ENCODE data around the gene VTI1B.

Gene VTI1B

GRCh38 chr14:67679006-67679405 is 4.6 kb upstream of the VTI1B start:
- no peak for DNase-seq (ENCODE audit: low spot score)

- no peak for DNase-seq (ENCODE audit: low spot score)
Observed at GRCh38 chr14:67675219-67675582, 769 bp upstream of the VTI1B start.

DNA sequence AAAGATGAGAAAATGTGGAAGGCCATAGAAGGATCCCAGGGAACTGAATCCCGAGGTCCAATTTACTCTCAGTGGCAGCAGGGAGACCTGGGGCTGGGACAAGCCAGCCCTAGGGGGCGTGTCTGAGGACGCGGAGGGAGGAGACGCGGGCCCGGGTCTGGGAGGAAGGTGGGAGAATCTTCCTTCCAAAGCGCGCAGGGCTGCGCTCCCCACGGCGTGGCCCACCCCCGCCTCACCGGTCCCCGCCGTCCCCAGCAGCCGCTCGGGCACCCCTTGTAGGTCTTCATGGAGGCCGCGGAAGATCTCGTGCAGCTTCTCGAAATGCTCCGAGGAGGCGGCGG is 323 bp downstream of the VTI1B start:
- no peak for DNase-seq (ENCODE audit: low spot score)

GRCh38 chr14:67673451-67673850 is 981 bp downstream of the VTI1B start:
- no peak for DNase-seq (ENCODE audit: low spot score)

- no peak for DNase-seq (ENCODE audit: low spot score)
Observed at GRCh38 chr14:67668559-67668958, 5.9 kb downstream of the VTI1B start.

DNA sequence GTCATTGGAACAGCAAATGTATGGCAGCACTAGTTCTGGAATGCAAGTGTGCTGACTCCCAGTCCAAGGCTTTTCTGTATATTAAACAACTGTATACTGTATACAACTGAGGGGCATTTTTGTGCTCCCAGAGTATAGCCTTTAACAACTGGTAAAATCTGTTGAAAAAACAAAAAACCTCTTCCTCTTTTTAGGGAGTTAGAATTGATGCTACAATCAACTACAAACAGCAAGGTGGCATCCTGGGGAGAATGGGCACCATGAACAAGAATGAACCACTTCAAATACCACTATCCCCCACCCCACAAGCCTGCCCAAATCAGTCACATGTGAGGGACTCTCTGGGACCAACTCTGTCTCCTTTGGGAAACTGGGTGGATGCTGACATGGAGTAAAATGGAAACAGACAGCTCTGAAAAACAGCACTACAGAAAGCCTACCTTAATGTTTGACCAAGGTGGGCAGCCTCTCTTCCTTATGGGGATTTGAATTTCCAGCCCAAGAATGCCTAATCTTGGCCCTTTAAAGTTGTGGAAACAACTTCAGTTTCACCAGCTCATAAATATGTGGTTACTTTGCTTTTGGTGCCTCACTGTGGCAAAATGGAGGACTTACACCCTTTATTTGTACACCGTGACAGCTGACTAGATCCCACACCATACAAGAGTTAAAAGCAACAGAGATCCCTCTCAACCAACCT is 7.5 kb downstream of the VTI1B start:
- no peak for DNase-seq (ENCODE audit: low spot score)

DNA sequence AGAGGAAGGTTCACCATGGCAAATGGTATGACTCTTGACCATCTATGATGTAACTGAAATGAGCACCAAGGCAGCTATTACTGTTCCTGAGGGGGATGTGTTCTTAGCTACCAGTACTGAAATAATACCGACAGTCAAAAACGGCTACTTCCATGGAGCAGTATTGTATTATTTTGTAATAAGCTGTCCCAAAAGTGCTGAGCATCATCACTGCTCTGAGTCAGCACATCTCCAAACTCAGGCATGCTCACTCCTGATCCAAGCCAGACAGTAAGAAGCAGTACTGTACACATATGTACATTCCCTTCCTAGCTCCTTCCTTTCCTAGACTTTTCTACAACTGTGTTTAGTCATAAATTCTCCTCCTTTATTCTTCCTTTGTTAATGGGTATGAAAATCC is 8.6 kb downstream of the VTI1B start:
- no peak for DNase-seq (ENCODE audit: low spot score)

DNA sequence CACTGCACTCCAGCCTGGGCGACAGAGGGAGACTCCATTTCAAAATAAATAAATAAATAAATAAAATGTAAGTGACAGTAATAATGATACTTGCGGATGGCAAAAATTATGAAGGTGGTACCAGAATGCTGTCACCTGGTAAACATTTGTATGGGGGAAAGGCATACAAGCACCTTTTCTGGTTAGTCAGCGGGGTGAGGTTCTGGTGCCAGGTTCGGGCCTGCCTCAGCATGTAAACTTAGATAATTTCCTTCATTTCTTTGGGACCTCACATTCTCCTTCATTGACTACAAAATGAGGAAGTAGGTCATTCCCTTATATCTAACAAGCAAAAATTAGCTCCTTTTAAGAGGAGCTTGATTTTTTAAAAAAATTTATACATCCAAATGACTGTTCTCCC is 10.8 kb downstream of the VTI1B start:
- no peak for DNase-seq (ENCODE audit: low spot score)

DNA sequence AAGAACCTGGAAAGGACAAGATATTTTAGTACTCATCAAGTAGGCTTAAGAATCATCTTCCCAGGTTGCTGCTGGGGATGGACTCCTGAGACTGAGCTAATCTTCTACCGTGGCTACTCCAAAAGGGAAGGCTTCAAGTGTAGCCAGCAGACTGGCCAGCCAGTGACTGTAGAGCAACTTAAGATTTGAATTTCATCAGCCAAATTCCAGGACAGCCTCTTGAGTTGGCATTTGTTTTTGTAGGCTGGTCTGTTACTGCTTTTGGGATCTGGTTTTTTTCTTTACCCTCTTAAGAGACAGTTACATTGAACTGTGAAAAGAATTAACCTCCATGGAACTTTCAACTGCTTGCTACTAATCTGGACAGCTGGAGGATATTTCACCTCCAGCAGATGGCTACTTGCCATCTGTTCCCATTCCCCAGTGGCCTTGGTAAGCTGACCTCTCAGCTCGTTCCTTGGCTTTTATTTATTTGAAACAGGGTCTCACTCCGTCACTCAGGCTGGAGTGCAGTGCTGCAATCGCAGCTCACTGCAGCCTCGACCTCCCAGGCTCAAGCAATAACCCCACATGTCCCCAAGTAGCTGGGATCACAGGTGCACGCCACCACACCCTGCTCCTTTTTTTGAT is 20.7 kb downstream of the VTI1B start:
- DNase-seq (ENCODE audit: low spot score): no peak

DNA sequence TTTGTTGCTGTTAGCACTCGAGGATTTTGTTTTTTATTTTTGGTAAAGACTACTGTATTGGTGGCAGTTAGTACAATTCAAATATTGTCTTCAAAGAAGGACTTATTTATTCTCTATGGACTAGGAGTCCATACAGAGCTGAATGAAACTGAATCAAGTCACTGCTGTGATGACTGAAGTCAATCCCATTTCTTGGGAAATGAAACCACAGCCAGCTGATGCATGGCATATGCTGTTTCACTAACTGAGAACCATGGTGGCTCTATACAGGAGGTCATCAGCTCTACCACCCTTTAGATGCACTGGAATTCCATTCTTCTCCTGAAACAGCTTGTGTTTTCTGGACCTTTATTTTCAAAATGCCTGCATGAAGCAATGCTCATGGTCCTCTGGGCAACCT is 22.2 kb downstream of the VTI1B start:
- DNase-seq (ENCODE audit: low spot score): no peak

GRCh38 chr14:67650694-67651093 is 23.7 kb downstream of the VTI1B start:
- DNase-seq (ENCODE audit: low spot score): no peak

DNA sequence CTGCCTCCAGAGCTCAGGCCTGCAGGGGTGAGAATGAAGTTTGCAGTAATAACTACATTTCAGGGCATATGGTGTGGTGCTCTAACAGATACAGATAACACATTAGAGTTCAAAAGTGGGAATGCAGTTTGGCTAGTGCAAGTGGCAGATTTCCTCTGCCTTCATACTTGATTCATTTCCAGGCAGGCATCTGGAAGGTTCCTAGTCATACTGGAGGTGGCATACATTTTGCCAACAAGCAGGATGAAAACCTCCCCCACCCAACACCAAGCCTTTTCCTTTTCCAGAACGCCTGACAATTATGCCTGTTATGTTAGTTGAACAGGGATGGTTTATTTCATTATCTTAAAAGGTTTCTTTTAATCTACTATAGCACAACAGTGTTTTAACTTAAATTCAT is 24.3 kb downstream of the VTI1B start:
- DNase-seq (ENCODE audit: low spot score): no peak

DNA sequence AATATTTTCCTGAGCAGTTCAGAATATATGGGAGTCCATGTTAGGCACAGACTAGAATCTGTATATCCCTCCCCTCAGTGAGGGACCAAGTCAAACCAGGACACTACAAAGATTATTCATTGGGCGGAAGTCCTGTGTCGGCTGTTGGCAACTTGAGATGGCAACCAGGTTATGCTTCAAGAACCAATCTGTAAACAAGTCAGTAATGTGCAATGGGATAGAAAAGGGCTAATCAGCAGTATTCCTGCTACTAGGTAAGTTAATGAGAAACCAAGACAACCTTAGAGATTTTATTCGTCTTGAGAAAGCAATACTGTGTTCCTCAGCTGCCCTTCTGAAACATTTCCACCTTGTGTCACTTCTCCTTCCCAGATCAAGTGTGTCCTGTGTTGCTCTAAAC is 28.3 kb downstream of the VTI1B start:
- DNase-seq (ENCODE audit: low spot score): no peak

DNA sequence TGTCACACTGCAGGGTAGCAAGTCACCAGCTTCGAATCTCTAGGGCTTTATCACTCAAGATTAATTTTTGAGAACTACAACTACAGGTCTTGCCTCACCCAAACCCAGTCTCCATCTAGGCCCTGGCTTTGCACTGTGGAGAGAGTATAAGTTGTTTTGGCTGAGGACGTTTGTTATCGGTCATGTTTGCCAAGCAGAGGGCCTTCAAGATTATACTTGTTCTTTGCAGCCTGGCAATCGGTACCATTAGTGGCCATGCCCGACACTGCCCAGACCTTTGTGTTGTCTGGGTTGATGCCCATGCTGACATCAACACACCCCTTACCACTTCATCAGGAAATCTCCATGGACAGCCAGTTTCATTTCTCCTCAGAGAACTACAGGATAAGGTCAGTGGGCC is 29.0 kb downstream of the VTI1B start:
- DNase-seq (ENCODE audit: low spot score): no peak

GRCh38 chr14:67644428-67644827 is 30.0 kb downstream of the VTI1B start:
- no peak for DNase-seq (ENCODE audit: low spot score)

DNA sequence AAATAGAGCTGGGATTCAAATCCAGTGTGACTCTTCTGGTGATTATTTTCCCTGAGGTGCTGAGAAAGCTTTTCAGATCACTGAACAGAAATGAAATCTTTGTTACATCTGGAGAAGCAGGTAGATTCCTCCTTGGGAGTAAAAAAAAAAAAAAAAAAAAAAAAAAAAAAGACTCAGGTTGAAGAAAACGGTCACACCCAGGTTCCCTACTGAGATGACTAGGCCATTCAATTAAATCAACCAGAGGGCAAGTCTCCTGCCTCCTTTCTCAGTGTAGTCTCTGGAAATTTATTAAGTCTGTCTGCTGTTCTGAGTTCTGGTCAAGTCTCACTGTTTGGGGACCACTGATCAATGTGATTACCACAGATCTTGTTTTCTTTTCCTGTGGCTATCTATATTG is 30.7 kb downstream of the VTI1B start:
- DNase-seq (ENCODE audit: low spot score): no peak

DNA sequence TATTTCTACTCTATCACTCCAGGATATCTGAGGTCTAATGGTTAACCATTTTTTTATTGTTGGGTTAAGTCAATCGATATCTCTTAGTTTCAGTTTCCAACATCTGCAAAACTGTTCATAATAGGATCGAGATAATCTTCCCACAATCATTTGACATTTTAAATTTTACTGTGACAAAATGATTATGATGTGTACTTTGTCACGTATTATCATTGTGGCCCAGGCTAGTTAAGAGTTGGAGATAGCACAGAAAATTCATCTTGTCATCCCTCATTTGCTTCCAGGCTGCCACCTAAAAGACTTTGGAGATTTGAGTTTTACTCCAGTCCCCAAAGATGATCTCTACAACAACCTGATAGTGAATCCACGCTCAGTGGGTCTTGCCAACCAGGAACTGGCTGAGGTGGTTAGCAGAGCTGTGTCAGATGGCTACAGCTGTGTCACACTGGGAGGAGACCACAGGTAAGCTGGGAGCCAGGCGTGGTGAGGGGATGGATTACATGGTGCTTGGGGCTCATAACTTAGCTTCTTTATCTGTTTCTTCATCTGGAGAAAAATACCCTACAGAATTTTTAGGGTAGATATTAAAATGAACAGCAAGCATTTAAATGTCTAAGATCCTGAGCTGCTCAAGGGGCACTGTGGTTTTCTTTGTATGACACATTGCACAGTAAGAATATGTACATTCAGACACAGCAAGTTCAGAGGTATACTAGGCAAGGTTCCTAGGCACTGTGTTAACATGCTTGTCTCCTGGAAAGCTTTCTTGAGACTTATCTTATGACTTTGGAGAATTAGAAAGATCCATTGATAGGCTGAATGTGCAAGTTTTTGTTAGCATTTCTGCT is 32.3 kb downstream of the VTI1B start:
- no peak for DNase-seq (ENCODE audit: low spot score)

DNA sequence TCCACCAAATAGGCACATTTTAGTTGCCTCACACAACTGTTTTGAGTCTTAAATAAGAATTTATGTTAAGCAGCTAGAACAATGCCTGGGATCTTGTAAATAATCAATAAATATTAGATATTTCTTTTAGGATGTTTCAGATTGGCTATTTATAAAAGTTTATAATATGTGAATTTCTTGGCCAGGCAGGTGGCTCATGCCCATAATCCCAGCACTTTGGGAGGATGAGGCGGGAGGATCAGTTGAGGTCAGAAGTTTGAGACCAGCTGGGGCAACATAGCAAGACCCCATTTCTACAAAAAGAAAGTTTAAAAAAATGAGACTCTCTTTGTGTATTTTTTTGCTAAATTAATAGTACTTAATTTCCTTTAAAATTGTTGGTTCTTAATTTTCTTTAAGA is 33.0 kb downstream of the VTI1B start:
- DNase-seq (ENCODE audit: low spot score): no peak

DNA sequence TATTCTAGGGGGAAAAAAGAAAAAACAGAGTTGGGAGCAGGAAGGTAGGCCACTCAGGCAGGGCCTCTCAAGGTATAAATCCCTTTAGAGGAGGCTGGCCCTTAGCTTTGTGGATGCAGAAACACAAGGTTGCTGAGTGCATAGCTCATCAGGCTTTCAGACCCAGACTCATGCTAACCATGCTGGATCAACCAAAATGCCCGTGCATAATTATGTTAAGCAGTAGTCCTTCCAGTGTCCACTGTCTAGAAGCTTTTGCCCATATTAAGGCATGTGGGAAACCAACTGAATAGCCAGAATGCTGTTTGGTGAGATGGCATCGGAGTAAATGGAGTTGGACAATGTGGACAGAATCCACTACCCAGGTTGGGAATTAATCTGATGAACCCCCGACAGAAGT is 35.8 kb downstream of the VTI1B start:
- DNase-seq (ENCODE audit: low spot score): no peak

GRCh38 chr14:67636361-67636919 is 38.0 kb downstream of the VTI1B start:
- DNase-seq (ENCODE audit: low spot score): no peak

- DNase-seq (ENCODE audit: low spot score): no peak
Observed at GRCh38 chr14:67633451-67634147, 40.8 kb downstream of the VTI1B start.

GRCh38 chr14:67630938-67631337 is 43.5 kb downstream of the VTI1B start:
- no peak for DNase-seq (ENCODE audit: low spot score)

All from left forelimb (tissue), 1 donor.